ENCODE measurements around the gene PRMT2. TPM values are rescaled to one million over a fixed set of nuclear protein-coding genes. Genes with fewer than 3 reads are reported as not detected.

PRMT2 gene
- total RNA-seq, 1 donor from 2014 or later: 121 TPM

DNA sequence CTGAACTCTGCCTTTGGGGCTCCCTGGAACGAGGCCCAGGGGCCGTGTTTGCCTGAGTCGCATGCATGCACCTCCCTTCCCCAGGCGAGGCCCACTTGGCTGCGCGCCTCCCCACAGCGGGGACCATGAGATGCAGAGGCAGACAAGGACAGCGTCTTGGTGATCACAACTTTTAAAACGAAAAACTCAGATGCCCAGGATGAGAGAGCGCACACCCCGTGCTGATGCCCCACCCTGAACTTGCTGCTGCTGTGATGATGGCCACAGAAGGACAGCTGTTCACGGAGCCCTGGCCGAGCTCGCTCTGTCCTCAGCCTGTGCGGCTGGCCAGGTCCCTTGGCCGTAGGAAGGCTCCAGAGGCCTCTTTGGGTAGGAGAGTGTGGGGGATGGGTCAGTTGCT is 11.4 kb upstream of the PRMT2 start:
- intact Hi-C loops (cut with DNase I): no loop called here
- H3K27ac ChIP-seq: no peak overlapping the region
- H3K36me3 ChIP-seq: no peaks in the 10 kb centered on the region
- no peak overlapping the region for H3K4me3 ChIP-seq
- peaks cover 15% of the 10 kb centered on the region for H3K9me3 ChIP-seq
- H3K27me3 ChIP-seq (ENCODE audit: low read depth): no peaks in the 10 kb centered on the region
- peaks cover 9% of the 10 kb centered on the region for H3K4me1 ChIP-seq
- no peak for TF ChIP-seq CTCF (IDR thresholded peaks at IDR 0.05)
- ATAC-seq: no peak
- no peak for DNase-seq

DNA sequence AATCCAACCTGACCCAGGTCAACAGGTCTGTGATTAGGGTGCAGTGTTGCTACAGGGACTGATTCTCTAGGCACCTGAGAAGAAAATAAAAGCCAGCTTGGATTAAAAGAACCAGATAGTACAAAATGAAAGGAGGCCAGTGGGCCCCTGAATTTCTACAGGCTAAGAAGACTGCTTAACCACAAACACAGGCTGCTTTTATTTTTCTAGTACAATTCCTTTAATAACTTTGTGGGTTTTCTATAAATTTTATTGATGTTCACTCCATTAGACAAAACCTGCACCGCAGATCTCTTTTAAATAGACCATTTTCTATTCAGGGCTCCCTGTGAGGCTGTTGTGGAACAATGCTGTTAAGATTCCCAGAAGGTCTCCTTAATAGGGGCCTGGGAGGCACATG is 9.7 kb upstream of the PRMT2 start:
- Histone ChIP-seq H3K4me3 (no peak overlapping the region), H3K4me1 (peaks cover 9% of the 10 kb centered on the region), H3K27ac (no peak overlapping the region), H3K9me3 (peaks cover 15% of the 10 kb centered on the region), H3K36me3 (no peaks in the 10 kb centered on the region), H3K27me3 (ENCODE audit: low read depth) (no peaks in the 10 kb centered on the region)
- ATAC-seq: no peak
- intact Hi-C loops (cut with DNase I): no loop called here
- TF ChIP-seq CTCF (IDR thresholded peaks at IDR 0.05): no peak
- DNase-seq: no peak

DNA sequence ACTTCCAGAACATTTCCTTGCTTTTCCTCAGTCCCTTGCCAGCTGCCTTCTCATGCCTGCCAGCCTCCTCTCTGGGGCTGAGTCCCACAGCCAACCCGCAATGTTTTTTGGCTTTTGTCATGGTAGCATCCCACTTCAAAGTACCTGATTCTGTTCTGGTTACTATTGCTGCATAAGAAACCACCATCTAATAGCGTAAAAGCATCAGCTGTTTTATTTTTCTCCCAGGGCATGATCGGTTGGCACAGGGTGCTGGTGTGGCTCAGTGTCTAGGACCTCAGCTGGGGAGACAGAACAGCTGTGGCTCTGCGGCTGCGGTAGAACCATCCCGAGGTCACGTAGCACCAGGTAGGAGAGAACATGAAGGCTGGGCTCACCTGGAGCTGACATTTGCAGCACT is 8.9 kb upstream of the PRMT2 start:
- no peak overlapping the region for H3K27ac ChIP-seq
- intact Hi-C loops (cut with DNase I): no loop called here
- no peaks in the 10 kb centered on the region for H3K27me3 ChIP-seq (ENCODE audit: low read depth)
- no peak for TF ChIP-seq CTCF (IDR thresholded peaks at IDR 0.05)
- H3K36me3 ChIP-seq: no peaks in the 10 kb centered on the region
- H3K4me1 ChIP-seq: peaks cover 6% of the 10 kb centered on the region
- H3K9me3 ChIP-seq: peaks cover 15% of the 10 kb centered on the region
- ATAC-seq (no peak), DNase-seq (no peak)
- no peak overlapping the region for H3K4me3 ChIP-seq

GRCh38 chr21:46626975-46627501 is 8.4 kb upstream of the PRMT2 start:
- DNase-seq: no peak
- Histone ChIP-seq H3K36me3 (no peaks in the 10 kb centered on the region), H3K9me3 (peaks cover 15% of the 10 kb centered on the region), H3K4me3 (no peak overlapping the region), H3K27me3 (ENCODE audit: low read depth) (no peaks in the 10 kb centered on the region), H3K27ac (no peak overlapping the region), H3K4me1 (peaks cover under 1% of the 10 kb centered on the region)
- intact Hi-C loops (cut with DNase I): no loop called here
- ATAC-seq: peak in 1 of 2 donors; percentile 28
- no peak for TF ChIP-seq CTCF (IDR thresholded peaks at IDR 0.05)

- no peak for ATAC-seq
- intact Hi-C loops (cut with DNase I): no loop called here
Observed at GRCh38 chr21:46627726-46628125, 7.7 kb upstream of the PRMT2 start.

More at GRCh38 chr21:46627726-46628125, 7.7 kb upstream of the PRMT2 start:
- H3K27me3 ChIP-seq (ENCODE audit: low read depth): no peaks in the 10 kb centered on the region
- no peaks in the 10 kb centered on the region for H3K4me1 ChIP-seq
- no peak for DNase-seq
- no peak for TF ChIP-seq CTCF (IDR thresholded peaks at IDR 0.05)
- peaks cover 15% of the 10 kb centered on the region for H3K9me3 ChIP-seq
- no peak overlapping the region for H3K27ac ChIP-seq
- no peak overlapping the region for H3K4me3 ChIP-seq
- no peaks in the 10 kb centered on the region for H3K36me3 ChIP-seq

All from lower lobe of right lung (tissue), 2 donors.